ENCODE measurements around the gene AMOT.

DNA sequence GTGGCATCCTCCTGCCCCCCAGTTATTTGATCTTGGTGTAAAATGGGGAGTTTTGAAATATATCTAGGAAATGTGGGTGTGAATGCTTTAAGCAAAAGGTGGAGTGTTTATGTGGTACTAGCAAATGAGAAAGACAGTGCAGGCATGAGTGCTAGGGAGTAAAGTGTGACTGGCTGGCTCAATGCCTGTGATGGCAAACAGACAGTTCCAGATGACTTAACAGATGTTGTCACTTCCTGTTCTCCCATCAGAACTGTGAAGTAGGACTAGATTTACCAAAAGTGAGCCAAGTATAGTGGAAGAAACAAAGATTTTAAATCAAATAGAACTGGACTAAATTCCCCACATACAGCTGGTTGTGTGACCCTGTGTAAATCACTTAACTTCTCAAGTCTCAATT, 8.4 kb upstream of the AMOT start:
- TF ChIP-seq SIN3A (IDR thresholded peaks at IDR 0.05; ENCODE audit: borderline replicate concordance, insufficient read depth, low read length) (no peak), POLR2AphosphoS5 (IDR thresholded peaks at IDR 0.05; ENCODE audit: low read depth, low read length) (no peak)
- TF ChIP-seq, protein P1, sequence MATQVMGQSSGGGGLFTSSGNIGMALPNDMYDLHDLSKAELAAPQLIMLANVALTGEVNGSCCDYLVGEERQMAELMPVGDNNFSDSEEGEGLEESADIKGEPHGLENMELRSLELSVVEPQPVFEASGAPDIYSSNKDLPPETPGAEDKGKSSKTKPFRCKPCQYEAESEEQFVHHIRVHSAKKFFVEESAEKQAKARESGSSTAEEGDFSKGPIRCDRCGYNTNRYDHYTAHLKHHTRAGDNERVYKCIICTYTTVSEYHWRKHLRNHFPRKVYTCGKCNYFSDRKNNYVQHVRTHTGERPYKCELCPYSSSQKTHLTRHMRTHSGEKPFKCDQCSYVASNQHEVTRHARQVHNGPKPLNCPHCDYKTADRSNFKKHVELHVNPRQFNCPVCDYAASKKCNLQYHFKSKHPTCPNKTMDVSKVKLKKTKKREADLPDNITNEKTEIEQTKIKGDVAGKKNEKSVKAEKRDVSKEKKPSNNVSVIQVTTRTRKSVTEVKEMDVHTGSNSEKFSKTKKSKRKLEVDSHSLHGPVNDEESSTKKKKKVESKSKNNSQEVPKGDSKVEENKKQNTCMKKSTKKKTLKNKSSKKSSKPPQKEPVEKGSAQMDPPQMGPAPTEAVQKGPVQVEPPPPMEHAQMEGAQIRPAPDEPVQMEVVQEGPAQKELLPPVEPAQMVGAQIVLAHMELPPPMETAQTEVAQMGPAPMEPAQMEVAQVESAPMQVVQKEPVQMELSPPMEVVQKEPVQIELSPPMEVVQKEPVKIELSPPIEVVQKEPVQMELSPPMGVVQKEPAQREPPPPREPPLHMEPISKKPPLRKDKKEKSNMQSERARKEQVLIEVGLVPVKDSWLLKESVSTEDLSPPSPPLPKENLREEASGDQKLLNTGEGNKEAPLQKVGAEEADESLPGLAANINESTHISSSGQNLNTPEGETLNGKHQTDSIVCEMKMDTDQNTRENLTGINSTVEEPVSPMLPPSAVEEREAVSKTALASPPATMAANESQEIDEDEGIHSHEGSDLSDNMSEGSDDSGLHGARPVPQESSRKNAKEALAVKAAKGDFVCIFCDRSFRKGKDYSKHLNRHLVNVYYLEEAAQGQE (IDR thresholded peaks at IDR 0.05; ENCODE audit: insufficient read depth in 1 of 2, low read depth in 2 of 2, low read length in 2 of 2) = no peak

All from PFSK-1 (cell line).